Measurements from ENCODE around the gene FAM131C. TPM values are rescaled to one million over a fixed set of nuclear protein-coding genes. Genes with fewer than 3 reads are reported as not detected.

FAM131C gene
- total RNA-seq, 2 experiments from 2014 or later: 0.33 TPM; not detected in 1

DNA sequence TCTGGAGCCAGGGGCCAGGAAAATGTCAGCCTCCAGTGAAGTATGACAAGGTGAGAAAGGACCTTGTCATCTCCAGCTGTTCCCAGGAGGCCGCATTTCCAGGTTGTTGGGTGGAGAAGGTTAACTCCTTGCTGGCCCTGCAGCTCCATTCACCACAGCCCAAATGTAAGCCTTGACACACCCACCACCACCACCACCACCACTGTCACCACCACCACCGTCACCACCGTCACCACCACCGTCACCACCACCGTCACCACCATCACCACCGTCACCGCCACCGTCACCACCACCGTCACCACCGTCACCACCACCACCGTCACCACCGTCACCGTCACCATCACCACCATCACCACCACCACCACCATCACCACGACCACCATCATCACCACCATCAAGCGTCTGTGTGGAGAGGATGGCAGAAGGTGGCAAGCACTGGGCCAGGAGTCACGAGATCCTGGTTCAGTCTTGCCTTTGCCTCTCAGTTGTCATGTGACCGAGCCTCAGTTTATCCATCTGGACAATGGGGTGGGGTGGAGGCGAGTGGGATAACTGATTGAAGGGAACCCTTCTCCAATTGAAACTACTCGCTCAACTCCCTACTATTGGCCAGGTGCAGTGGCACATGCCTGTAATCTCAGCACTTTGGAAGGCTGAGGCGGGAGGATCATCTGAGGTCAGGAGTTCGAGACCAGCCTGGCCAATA, 21.2 kb upstream of the FAM131C start:
- peaks cover 7% of the 10 kb centered on the region for H3K27me3 Mint-ChIP-seq
- H3K27ac Mint-ChIP-seq: no peak overlapping the region
- no peak overlapping the region for H3K4me3 Mint-ChIP-seq
- CTCF ChIA-PET: interaction anchor here (1.3 kb wide), 1 partner anchor 16 kb away, joined by 4 read pairs; no protein-coding TSS in a partner anchor
- POLR2A ChIA-PET: no interaction called here
- no peaks in the 10 kb centered on the region for H3K4me1 Mint-ChIP-seq (ENCODE audit: low read depth)
- H3K9me3 Mint-ChIP-seq: no peaks in the 10 kb centered on the region
- H3K36me3 Mint-ChIP-seq: no peaks in the 10 kb centered on the region
- intact Hi-C loops (cut with micrococcal nuclease): no loop called here
- DNase-seq: no peak

DNA sequence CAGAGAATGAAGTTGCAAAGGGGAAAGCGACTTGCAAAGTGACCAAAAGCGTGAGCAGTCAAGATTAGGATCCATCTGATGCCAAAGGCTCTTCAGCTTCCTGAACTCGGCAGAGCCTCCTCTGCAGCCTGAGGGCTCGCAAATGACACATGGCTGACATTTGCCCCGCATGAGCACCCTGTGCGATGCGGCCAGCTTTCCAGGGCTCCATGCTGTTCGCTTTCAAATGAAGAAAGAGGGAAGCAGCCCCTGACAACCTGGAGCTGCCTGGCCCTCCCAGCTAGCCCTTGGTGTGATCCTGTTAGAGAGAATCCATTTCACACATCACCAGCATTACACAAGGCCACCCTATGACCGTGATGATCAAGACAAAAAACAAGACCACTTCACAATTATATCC, 20.2 kb upstream of the FAM131C start:
- POLR2A ChIA-PET: no interaction called here
- Mint-ChIP-seq H3K4me1 (ENCODE audit: low read depth) (no peaks in the 10 kb centered on the region), H3K27me3 (peaks cover 7% of the 10 kb centered on the region), H3K4me3 (no peak overlapping the region), H3K9me3 (no peaks in the 10 kb centered on the region), H3K27ac (no peak overlapping the region), H3K36me3 (no peaks in the 10 kb centered on the region)
- CTCF ChIA-PET: interaction anchor here (1.1 to 1.4 kb wide), 3 partner anchors 10 to 15 kb away, joined by 3 to 4 read pairs (median 4); no protein-coding TSS in a partner anchor
- DNase-seq: no peak
- intact Hi-C loops (cut with micrococcal nuclease): no loop called here

DNA sequence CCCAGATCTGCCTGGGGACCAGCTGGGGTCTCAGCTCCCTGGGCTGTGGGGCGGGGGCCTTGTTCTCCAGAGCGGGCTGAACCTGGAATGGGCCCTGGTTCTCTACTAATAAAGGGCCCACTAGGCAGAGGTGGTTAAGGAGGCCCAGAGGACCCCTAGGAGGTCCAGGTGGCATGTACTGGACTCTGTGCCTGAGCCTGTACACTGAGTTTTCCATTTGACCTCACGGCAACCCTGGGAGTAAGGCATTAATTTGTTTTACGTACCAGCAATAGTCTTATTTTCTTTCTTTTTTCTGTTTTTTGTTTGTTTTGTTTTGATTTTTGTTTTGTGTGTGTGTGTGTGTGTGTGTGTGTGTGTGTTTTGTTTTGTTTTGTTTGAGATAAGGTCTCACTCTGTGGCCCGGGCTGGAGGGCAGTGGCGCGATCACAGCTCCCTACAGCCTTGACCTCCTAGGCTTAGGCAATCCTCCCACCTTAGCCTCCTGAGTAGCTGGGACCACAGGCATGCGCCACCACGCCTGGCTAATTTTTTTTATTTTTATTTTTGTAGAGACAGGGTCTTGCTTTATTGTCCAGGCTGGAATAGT, 19.6 kb upstream of the FAM131C start:
- CTCF ChIA-PET: interaction anchor here (1.1 to 1.4 kb wide), 3 partner anchors 9 to 14 kb away, joined by 3 to 4 read pairs (median 4); no protein-coding TSS in a partner anchor
- no peak for DNase-seq
- no peak overlapping the region for H3K4me3 Mint-ChIP-seq
- H3K27me3 Mint-ChIP-seq: peaks cover 7% of the 10 kb centered on the region
- H3K4me1 Mint-ChIP-seq (ENCODE audit: low read depth): no peaks in the 10 kb centered on the region
- H3K27ac Mint-ChIP-seq: no peak overlapping the region
- H3K9me3 Mint-ChIP-seq: no peaks in the 10 kb centered on the region
- no peaks in the 10 kb centered on the region for H3K36me3 Mint-ChIP-seq
- POLR2A ChIA-PET: no interaction called here
- intact Hi-C loops (cut with micrococcal nuclease): no loop called here

DNA sequence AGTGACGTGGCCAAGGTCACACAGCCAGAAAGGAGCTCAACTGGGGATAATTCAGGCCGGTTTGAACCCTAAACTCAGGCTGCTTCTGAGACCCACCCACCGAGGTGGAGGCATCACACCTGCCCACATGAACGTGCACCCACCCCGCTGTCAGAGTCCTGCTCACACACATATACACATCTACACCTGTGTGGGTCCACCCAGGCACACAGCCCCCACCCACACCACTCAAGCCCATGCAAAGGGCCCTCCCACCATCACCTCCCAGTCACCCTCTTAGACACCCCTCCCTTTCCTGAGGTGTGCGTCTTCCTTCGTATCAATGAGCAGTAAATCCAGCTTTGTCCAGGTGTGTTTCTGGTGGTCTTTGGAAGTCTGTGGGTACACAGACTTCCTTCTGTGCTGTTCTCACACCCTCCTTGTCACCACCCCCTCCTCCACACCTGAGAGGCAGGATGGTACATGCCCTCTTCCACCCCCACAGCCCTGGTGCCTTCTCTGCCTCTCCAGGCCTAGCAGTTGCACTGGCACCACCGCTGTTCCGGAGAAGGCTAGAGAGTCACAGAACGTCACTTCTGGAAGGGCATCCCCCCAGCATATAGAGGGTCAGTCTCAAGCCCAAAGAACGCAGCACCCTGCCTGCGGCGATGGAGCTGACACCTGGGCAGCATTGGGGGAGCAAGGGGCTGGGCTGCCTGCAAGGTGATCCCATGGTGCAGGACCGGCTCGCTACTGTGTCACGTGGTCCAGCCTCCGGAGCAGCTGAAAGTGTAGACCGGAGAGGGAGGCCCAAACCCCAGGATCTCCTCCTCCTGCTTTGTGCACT, 18.9 kb upstream of the FAM131C start:
- Mint-ChIP-seq H3K4me1 (ENCODE audit: low read depth) (no peaks in the 10 kb centered on the region), H3K9me3 (no peaks in the 10 kb centered on the region), H3K27me3 (peaks cover 7% of the 10 kb centered on the region), H3K4me3 (no peak overlapping the region), H3K27ac (no peak overlapping the region), H3K36me3 (no peaks in the 10 kb centered on the region)
- intact Hi-C loops (cut with micrococcal nuclease): no loop called here
- ChIA-PET CTCF (interaction anchor here (1.2 to 1.4 kb wide), 2 partner anchors 8 to 10 kb away, joined by 4 to 5 read pairs; no protein-coding TSS in a partner anchor), POLR2A (no interaction called here)
- no peak for DNase-seq

DNA sequence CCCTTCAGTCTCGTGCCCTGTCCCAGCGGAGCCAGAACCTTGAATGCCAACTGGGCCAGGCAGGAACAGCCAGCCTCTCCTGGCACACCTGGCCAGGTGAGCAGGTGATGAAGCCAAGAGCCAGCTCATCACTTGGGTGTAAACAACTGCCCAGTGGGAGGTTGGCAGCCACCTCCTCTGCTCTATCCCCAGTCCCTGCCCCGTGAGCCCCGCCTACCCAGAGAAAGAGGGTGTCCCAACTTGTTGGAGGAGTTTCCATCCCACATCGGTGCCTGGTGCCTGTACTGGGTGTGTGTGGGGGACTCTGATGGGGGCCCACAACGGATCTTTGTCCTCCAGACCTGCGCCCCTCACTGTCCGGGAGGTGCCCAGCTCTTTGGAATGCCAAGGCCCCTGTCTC, 17.8 kb upstream of the FAM131C start:
- no peak for DNase-seq
- intact Hi-C loops (cut with micrococcal nuclease): no loop called here
- Mint-ChIP-seq H3K27ac (no peak overlapping the region), H3K4me1 (ENCODE audit: low read depth) (no peaks in the 10 kb centered on the region), H3K9me3 (no peaks in the 10 kb centered on the region), H3K36me3 (no peaks in the 10 kb centered on the region), H3K27me3 (peaks cover under 1% of the 10 kb centered on the region), H3K4me3 (no peak overlapping the region)
- ChIA-PET CTCF (interaction anchor here (1.2 kb wide), 1 partner anchor 9 kb away, joined by 5 read pairs; no protein-coding TSS in a partner anchor), POLR2A (no interaction called here)

DNA sequence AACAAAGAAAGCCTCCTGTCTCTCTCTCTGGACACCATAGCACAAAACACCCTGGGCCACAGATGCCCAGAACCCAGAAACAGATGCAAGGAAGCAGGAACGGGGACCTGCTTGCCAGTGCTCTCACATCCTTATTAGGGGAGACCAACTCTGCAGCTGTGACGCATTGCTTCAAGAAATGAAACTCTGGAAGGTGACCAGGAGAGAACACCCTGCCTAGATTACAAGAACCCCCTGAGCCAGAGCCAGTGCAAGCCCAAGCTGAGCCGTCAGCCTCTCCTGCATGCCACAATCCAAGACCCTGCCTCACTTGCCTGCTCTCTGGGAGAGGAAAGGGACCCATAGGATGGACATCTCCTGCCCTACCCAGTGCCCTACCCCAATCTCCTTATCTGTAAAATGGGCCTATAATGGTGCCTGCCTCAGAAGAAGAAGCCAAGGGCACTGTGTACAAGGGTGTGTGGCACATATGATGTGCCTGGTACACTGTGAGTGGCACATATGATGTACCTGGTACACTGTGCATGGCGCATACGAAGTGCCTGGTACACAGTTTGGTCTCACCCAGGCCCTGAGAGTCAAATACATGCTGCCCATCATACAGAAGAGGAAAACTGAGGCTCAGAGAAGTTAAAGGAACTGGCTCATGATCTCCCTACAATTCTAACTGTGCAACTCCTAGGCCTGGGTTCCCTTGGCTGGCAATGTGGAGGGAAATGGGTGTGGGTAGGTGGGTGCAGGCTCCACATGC, 16.8 kb upstream of the FAM131C start:
- H3K36me3 Mint-ChIP-seq: no peaks in the 10 kb centered on the region
- H3K27me3 Mint-ChIP-seq: no peaks in the 10 kb centered on the region
- H3K4me1 Mint-ChIP-seq (ENCODE audit: low read depth): no peaks in the 10 kb centered on the region
- H3K9me3 Mint-ChIP-seq: no peaks in the 10 kb centered on the region
- ChIA-PET CTCF (no interaction called here), POLR2A (no interaction called here)
- H3K4me3 Mint-ChIP-seq: no peak overlapping the region
- intact Hi-C loops (cut with micrococcal nuclease): no loop called here
- DNase-seq: no peak
- H3K27ac Mint-ChIP-seq: no peak overlapping the region

DNA sequence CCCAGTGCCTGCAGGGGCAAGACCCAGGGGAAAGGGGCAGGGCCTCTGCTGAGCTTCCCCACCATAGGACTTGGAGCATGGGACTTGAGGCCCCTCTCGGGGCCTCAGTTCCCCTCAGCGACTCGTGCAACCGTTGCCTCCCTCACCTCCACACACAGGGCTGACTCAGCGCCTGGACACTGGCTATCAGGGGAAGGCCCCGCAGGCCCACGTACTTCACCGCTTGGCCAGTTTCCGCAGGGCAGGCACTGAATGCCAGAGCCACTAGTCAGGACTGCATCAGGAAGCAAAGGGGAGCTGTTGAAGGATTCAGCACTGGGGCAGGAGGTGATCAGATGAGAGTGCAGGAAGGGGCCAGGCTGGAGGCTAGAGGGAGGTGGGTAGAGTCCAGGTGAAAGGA, 15.5 kb upstream of the FAM131C start:
- H3K4me3 Mint-ChIP-seq: no peak overlapping the region
- DNase-seq: no peak
- H3K27ac Mint-ChIP-seq: no peak overlapping the region
- ChIA-PET CTCF (no interaction called here), POLR2A (no interaction called here)
- H3K4me1 Mint-ChIP-seq (ENCODE audit: low read depth): no peaks in the 10 kb centered on the region
- no peaks in the 10 kb centered on the region for H3K36me3 Mint-ChIP-seq
- no peaks in the 10 kb centered on the region for H3K27me3 Mint-ChIP-seq
- intact Hi-C loops (cut with micrococcal nuclease): no loop called here
- H3K9me3 Mint-ChIP-seq: no peaks in the 10 kb centered on the region

DNA sequence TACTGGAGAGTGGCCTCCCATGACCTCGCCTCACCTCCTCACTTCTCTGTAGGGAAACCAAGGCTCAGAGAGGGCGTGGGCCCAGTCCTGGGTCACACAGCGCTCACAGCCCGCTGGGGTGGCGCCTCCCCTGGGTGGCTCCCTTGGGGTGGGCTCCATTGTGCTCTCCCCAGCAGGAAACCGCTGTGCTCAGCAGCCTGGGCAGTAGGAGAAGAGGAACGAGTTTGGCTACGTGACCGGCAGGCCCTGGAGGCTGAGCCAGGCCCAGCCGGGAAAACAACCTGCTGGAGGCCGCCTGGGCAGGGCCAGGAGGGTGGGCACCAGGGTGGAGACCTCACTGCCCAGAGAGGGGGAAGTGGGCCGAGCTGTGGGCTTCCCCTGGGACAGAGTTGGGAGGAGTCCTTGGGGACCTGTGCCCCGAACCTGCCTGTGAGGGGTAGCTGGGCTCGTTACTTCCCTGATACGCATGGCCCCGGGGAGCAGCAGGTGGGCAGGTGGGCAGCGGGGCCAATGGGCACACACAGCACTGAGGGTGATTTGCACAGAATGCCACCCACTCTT, 15.0 kb upstream of the FAM131C start:
- no peak for DNase-seq
- ChIA-PET POLR2A (no interaction called here), CTCF (no interaction called here)
- Mint-ChIP-seq H3K4me1 (ENCODE audit: low read depth) (no peaks in the 10 kb centered on the region), H3K9me3 (no peaks in the 10 kb centered on the region), H3K27me3 (no peaks in the 10 kb centered on the region), H3K4me3 (no peak overlapping the region), H3K27ac (no peak overlapping the region), H3K36me3 (no peaks in the 10 kb centered on the region)
- intact Hi-C loops (cut with micrococcal nuclease): no loop called here

DNA sequence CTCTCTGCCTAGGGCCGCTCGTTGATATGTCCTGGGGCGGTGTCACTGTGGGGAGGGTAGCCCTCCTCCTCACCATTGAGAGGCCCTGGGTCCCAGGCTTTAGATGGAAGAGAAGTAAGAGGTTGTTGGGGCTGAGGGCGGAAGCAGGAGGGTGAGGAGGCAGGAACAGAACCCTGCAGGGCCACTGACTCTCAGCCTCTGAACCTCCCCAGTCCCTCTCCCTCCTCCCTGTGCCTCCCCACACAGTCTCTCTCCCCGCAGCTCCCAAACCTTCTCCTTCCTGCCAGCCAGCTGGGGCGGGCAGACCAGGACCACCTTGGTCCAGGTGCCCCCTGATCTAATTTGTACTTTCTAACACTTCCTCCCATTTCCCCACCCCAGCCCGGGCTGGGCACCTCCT, 14.3 kb upstream of the FAM131C start:
- intact Hi-C loops (cut with micrococcal nuclease): no loop called here
- CTCF ChIA-PET: no interaction called here
- no peak overlapping the region for H3K27ac Mint-ChIP-seq
- no peaks in the 10 kb centered on the region for H3K27me3 Mint-ChIP-seq
- no peak overlapping the region for H3K4me3 Mint-ChIP-seq
- H3K36me3 Mint-ChIP-seq: no peaks in the 10 kb centered on the region
- H3K9me3 Mint-ChIP-seq: no peaks in the 10 kb centered on the region
- POLR2A ChIA-PET: no interaction called here
- no peaks in the 10 kb centered on the region for H3K4me1 Mint-ChIP-seq (ENCODE audit: low read depth)
- DNase-seq: no peak

DNA sequence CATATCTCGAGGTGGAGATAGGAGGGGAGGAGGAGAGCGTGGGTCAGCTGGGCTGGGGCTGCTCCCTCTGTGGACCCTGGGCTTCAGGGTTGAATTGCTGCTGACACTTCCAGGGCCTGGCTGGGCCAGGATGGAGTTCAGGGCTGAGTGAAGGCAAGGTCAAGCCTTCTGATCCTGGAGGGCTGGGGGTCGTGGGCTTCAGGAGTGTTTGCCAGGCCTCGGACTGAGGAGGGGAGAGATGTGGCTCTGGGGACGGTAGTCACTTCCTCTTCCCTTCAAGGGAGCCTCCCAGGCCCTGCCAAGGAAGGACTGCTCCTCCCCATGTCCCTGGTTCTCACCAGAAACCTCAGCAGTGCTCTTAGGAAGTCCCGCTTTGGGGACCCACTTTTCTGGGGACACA, 12.1 kb upstream of the FAM131C start:
- Mint-ChIP-seq H3K4me3 (no peak overlapping the region), H3K36me3 (no peaks in the 10 kb centered on the region), H3K4me1 (ENCODE audit: low read depth) (no peaks in the 10 kb centered on the region), H3K27ac (no peak overlapping the region), H3K27me3 (no peaks in the 10 kb centered on the region), H3K9me3 (no peaks in the 10 kb centered on the region)
- intact Hi-C loops (cut with micrococcal nuclease): no loop called here
- CTCF ChIA-PET: interaction anchor here (0.6 kb wide), 1 partner anchor 11 kb away, joined by 4 read pairs; no protein-coding TSS in a partner anchor
- POLR2A ChIA-PET: no interaction called here
- DNase-seq: no peak

DNA sequence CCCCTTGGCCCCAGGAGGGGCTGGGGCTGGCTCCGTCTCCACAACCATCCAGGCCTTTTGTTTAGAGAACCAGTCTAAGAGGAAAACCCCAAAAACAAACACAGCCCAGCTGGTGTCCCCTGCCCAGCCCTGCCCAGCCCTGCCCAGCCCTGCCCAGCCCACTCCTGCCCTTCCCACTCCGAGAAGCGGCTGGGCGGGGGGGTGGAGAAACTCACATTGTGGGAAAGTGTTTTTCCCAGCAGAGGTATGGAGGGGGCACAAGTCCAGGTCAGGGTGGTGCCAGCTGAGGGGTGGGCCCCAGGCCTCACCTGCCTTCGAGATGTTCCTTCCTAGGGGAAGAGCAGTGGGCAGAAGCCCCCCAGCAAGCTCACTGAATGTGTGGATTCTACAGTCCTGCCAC, 10.0 kb upstream of the FAM131C start:
- no peak overlapping the region for H3K4me3 Mint-ChIP-seq
- no peaks in the 10 kb centered on the region for H3K9me3 Mint-ChIP-seq
- intact Hi-C loops (cut with micrococcal nuclease): no loop called here
- peaks cover 6% of the 10 kb centered on the region for H3K4me1 Mint-ChIP-seq (ENCODE audit: low read depth)
- POLR2A ChIA-PET: no interaction called here
- H3K27ac Mint-ChIP-seq: no peak overlapping the region
- CTCF ChIA-PET: interaction anchor here (0.5 to 8.3 kb wide), 14 partner anchors 10 to 376 kb away, joined by 3 to 381 read pairs (median 6); partner anchors contain the start of gene FAM131C
- H3K27me3 Mint-ChIP-seq: no peaks in the 10 kb centered on the region
- H3K36me3 Mint-ChIP-seq: no peaks in the 10 kb centered on the region
- DNase-seq: no peak

Data from activated CD4-positive, alpha-beta memory T cell treated with anti-CD3 and anti-CD28 coated beads for 36 hours (primary cell).